Stimulated activated CD4-positive, alpha-beta T cell treated with anti-CD3 and anti-CD28 coated beads, Interleukin-2, amount 100 ng/mL, for 4 hours (primary cell): ENCODE results near the gene SMPD3.
A peak's percentile ranks its signal among the peaks of the same experiment; 100 is the strongest.

Source experiments
- DNase-seq: peaks from one replicate; pipeline ENCODE4 v3.0.0-alpha.2; 2020; ENCODE audit warnings: low read depth

The SMPD3 gene

DNA sequence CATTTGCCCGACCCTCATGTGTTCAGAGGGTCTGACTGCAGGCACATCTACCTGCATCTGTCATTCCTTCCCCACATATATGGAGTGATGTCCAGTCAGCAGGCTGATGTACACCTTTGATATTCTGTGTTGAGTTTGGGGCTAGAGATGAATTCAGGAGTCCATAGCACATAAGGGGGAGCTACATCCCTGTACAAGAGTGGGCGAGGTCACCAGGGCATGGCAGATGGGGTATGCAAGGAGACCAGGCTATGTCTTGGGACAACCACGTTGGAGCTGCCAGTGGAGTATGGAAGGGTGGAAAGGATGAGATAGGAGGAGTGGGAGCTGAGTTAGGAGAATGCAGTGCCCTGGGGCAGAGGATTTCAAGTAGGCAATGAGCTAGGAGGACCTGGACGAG is 15.0 kb downstream of the SMPD3 start:
- DNase-seq = no peak

DNA sequence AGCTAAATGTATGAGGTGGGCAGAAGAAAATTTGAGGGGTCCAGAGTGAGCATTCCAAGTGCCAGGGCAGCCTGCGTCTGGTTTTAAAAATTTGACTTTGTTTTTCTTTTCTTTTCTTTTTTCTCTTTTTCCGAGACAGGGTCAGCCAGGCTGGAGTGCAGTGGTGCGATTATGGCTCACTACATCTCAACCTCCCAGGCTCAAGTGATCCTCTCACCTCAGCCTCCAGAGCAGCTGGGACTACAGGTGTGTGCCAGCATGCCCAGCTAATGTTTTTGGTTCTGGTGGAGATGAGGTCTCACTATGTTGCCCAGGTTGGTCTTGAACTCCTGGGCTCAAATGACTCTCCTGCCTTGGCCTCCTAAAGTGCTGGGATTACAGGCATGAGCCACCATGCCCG is 15.6 kb downstream of the SMPD3 start:
- no peak for DNase-seq

DNA sequence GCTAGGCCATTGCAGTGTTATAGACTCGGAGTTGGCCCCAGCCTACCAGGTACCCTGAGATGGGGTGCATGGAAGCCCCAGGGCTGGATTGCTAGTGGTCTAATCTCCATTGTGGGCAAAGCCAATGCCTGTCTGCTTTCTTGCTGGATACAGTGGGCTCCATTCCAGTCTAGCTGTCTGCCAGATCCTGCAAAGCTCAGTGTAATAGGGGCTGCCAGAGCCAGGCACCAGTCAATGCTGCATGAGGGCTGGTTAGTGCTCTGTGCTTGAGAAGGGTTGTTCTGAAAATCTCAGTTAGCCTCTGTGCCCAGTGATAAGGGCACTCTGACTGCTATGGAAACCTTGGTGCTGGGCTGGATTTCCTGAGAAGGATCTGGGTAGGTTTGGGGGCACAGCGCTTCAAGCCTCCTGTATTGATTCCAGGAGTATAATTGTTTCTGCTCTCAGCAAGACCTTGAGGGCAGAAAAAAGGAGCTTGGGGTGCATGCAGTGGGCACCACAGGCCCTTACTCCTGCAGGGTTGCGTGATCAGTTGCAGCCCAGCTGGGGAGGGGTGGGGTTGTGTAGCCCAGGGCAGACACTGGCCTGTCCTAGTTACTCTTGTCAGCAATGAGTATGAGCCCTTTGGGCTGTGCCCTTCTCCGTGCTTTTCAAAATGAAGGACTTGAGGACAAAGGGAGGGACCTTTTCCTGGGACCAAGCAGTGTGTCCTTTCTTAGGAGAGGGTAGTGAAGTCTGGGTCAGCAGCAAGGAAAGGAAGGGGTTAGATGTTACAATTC is 19.0 kb downstream of the SMPD3 start:
- DNase-seq = no peak

DNA sequence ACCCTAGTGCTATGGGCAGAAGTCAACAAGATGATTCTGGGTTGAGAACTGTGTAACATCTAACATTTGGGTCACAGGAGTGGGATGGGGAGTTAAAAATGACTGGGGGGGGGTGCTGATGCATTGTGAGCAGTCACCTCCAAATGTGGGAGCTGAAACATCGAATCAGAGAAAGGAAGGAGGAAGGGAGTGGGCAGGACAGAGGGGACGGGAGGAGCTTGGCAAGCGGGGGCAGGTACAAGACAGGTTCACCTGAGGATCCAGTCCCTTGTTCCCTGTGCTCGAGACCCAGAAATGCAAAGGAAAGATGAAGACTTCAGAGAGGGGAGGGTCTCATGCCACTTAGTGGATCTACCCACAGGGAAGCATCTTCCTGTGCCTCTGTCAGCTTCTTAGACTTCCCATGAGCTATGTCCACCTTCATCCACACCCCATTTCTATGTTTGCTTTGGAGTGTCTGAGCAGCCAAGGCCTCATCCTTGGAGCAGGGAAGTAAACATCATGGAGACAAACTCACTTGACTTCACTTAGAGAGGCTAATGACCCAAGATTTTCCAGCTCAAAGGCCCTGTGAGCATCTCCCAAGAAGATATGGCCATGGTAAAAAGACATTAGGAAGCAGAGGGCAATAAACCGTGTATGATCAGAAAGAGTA is 20.5 kb downstream of the SMPD3 start:
- DNase-seq = no peak

DNA sequence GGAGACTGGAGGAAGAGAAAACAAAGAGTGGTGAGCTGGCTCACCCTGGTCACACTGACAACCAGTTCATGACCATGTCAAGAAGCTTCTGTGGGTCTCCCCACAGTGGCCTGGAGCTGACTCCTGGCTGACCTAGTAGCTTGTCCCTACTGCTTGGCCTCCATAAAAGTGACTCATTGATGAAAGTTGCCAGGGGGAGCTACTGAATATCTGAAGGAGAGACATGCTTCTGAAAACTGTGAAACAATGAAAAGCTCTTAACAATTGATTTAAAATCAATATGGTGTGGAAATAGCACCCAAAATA is 22.0 kb downstream of the SMPD3 start:
- DNase-seq = no peak

DNA sequence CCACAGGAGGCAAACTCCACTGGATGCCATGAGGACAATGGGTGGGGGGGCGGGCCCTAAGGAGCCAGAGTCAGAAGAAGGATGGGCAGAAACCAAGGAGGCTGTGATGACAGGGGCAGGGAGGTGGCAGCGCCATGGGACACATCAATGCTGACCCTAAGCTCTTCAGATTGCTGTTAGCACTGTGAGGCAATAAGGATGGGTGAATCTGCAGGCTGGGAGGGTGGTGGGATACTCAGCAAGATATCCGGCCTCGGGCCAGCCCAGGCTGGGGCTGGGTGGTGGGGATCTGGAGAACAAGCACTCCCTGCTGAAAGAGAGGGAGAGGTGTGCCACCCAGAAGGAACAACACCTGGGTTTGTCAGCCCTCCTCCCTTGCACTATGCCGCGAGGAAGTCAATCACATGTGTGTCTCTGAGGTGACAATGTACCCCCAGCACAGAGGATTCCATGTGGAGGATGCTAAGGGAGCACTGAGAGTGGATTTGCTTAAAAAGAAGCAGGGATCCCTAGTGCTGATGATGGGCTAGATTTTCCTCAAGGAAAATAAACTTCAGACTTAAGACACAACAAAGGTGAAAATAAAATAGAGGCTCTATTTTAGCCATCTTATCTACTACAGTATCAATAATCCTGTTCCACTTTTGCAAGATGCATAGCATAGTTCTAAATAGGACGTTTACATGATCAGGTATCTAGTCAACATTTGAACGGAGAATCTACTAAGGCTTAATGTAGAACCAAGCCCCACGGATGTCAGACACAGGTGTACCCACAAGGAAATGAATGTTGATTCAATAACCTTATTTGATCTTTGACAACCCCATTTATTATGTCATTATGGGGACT is 22.6 kb downstream of the SMPD3 start:
- no peak for DNase-seq

DNA sequence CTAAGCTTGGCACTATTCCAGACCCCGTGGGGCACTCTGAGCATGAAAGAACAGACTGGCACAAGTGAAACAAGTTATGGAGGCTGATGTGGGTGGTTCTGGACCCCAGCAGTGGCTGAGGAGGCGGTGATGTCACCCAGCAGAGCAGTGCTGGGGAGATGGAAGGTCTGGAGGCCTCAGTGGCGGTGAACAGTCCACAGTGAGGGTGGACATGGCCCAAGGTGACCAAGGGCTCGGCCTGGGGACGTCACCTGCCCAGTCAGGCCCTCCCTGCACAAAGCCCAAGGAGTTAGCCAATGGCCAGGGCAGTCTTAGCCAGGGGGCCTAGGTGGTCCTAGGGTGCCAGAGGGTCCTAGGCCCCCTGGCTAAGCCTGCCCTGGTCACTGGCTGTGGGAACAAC is 24.5 kb downstream of the SMPD3 start:
- DNase-seq = no peak

DNA sequence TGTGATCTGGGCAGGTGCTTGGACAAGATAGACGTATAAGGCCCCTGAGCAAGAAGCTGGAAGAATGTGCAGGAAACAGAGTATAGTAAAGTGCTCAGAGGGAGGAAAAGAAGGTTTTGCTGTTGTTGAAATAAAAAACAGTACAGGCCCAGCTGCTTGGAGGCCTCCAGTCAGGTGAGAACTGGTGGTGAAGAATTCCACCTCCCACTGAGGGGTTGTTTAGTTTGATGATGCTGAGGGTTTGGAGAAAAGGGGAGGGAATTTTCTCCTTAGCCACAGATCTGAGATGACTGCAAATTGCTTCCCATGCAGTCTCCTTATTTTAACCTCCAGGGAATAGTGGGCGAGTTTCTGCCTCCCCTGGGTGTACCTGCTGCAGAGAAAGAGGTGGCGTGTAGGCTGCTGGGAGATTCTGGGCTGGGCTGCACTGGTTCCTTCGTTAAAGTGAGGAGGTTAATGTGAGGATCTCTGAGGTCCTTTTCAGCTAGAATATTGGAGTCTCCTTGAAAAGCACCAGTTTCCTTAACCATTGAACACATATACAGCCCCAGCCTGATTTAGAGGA is 25.8 kb downstream of the SMPD3 start:
- no peak for DNase-seq

DNA sequence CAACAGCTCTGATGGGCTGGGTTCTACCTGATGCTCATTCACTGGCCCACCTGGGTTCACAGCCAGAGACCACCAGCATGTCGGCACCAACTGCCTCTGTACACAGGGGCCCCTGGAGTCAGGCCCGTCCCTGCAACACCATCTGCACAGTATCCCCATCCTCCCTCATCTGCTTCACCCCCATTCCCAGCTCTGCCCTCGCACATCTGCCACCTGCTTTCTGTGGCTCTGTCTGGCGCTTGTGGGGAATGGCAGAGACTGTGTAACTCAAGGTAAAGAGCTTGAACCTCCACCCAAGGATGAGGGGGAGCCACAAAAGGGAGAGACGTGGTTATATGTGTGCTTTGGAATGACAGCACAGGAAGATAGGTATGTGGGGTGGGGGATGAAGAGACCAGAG is 27.2 kb downstream of the SMPD3 start:
- DNase-seq = no peak

DNA sequence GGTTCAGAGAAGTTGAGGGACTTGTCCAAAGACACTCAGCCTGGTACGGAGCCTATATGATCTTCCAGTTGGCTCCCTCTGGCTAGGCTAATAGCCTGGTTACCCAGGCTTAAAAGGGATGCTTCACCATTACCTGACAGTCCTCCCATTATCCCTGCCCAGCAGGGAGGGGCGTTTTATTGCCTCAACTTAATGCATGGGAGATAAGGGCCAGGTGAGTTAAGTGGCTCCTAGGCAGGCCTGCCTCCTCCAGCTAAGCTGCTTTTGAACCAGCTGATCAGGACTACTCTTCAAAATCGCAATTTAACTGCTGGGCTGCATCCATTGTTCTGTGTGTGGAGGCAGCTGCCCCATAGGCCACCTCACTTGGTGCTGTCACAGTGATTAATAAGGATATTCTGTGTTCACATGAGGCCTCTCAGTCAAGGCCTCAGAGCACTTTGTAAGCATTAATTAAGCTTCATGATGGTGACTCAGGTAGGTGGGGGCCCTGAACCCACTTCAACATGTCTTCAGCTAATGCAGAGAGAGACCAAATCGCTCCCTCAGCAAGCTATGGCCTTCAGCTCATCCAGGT is 27.9 kb downstream of the SMPD3 start:
- no peak for DNase-seq

DNA sequence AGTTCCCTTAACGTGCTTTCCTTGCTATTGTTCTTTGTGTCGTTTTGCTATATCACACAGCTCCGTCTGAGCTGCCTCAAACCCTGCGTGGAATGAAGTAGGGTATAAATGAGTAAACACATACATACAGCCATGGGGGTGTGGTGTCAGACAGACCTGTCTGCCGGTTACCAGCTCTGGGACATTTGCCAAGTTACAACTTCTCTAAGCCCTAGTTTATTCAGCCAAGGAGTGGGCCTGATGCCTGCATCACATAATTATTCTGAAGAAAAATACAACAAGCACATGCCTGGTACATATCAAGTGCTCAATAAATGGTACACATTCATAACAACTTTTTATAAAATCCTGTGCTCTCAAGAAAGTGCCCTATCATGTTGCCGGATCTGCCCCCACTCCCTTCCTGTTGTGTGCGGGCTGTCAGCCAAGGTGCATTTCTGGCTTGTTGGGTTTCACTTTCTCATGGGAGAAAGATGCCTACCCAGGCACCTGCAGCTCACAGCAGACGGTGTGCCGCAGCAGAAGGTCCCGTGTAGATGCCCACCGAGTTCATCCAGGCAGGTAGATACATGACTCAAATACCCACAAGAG is 30.5 kb downstream of the SMPD3 start:
- DNase-seq = peak; percentile 67

DNA sequence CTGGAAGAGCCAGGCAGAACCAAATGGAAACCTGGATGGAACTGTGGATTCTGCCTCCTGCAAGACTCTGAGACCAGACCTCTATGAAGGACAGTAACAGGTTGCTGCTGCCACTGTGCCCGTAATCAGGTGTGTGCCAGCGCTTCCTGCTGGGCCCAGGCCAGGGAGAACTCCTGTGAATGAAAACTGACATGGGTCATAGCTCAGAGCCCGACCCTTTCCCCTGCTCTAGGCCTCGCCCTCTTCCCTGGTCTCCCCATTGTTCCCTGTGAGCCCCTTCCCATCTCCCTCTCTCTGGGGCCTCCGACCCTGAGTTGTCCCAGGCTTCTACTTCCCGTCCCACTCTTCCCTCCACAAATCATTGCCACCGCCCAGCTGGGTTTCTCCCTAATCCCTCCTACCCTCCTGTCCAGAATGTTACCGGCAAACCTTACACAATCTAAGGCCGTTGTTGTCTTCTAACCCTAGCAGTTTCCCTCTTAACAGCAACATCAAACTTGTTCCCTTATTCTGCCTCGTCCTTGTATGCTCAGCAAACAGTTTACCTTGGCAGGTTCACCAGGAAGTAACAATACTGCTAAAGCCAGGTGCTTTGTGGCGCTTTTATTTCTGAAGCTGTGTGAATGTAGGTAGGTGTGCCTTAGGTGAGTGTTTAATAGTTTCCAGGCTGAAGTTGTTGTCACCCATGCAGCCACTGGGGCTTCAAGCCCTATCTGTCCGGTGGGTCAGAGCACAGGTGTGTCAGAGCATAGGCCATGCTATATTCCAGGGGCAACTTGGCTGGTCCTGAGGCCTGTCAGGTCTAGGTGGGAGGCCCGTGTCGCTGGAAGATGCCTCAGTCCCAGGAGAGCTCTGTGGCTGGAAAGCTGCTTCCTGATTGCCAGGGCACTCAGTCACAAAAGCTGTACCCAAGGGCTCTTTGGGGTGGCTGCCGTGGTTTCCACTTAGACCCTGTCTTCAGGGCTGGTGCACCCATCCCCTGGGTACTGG is 32.0 kb downstream of the SMPD3 start:
- no peak for DNase-seq

DNA sequence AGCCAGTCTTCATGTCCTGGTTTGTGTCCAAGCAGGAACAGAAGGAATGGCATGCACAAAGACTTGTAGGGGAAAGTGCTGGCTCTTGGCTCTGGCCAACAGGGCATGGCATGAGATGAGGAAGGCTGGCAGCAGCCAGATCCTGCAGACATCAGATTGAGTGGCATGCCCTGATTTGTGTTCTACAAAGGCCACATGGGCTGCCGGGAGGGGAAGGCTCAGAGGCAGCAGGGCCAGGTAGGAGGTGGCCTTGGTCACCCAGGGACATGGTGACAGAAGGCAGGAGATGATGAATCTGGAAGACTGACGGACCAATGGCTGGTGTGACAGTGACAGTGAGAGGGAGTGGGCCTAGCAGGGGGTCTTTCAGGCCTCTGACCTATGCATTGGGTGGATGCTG is 33.7 kb downstream of the SMPD3 start:
- DNase-seq = no peak

DNA sequence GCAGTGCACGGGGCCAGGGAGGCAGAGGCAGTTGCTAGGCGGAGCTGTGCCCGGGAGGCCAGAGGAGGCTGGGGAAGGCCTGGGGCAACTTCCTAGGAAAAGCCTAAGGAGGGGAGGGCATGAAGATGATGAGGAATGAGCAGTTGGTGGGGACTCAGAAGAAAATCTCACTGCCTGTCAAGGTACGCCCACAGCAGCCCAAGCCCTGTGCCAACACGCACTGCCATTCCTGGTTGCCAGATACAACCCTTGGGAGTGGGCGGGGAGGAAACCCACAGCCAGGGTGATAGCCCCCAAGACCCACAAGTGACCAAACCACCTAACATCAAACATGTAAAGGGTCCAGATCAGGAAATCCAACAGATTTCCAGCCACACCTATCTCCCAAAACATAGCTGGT is 36.2 kb downstream of the SMPD3 start:
- no peak for DNase-seq

DNA sequence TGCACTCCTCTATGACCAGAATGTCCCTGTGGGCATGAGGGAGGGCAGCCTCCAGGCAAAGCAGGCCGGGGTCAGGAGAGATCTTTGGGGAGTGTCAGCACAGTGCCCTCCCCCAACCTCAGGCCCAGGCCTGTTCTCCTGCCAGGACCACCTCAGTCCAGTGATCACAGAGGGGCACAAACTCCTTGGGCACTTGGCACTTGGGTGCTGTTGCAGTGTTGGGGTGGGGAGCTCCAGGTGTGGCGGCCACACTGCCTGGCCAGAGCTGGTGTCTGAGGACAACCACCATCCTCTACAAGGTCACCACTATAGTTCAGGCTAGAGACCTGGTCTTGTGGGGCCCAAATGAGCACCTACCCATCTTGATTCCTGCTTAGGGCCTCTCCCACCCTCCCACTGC is 37.2 kb downstream of the SMPD3 start:
- no peak for DNase-seq

DNA sequence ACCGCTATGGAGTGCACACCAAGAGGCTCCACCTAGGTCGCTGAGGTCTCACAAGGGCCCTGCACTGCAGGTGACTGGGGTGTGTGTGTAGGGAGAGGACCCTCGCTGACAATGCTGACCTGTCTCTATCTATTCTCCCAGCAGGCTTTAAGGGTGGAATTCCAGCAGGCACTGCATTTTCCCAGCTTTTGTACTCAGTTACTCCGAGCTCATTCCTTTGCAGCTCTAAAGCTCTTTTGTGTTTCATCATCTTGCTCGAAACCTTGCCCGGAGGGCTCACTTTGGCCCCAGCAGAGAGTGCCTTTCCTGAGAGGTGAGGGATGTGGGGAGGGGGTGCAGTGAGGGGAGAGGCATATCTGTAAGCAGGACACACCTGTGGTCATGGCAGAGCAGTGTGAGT is 39.3 kb downstream of the SMPD3 start:
- no peak for DNase-seq

DNA sequence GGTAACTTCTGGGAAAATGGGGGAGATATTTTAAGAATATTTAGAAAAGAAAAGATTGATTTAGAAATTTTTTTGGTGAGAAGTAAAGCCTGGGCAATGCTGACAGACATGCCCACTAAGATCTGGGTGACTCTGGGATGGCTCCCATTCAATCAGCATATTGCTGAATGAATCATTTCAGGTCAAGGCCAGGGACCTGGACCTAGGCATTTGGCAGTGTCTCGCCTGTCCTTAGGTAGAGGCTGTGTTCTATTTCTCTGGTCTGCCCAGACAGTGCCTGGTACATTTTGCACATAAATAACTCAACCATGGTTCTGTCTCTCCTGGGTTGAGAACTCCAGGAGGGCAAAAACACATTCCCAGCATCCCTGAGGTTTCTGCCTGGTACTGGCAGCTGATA is 39.9 kb downstream of the SMPD3 start:
- DNase-seq = no peak

DNA sequence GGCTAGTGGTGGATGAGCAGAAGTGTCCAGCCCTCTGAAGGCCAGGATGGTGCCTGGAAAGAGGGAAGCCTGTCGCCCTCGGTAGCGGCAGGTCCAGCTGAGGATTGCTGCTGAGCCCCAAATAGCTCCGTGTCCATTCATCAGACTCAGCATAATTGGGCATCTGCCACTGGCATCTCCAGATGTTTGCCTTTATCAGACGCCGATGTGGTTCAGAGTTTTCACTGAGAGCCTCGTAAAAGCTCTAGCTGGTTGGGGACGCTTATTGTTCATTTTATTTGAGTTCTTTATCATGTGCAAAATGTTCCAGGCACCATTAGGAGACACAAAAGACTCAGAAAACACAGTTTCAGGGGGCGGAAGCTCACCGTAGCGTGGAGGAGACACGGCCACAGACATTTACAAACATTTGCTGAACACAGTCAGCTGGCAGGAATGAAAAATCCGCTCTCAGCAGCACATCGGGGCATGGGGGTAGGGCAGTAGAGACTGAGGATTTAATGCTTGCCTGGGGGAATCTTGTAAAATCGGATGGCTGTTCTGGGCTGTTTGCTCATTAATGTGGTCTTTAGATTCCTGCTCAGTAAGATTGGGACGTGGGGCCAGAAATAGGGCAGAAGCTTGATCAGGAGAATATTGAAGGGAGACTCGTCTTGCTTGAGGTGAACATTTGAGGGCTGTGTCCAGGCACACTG is 41.7 kb downstream of the SMPD3 start:
- DNase-seq = no peak

DNA sequence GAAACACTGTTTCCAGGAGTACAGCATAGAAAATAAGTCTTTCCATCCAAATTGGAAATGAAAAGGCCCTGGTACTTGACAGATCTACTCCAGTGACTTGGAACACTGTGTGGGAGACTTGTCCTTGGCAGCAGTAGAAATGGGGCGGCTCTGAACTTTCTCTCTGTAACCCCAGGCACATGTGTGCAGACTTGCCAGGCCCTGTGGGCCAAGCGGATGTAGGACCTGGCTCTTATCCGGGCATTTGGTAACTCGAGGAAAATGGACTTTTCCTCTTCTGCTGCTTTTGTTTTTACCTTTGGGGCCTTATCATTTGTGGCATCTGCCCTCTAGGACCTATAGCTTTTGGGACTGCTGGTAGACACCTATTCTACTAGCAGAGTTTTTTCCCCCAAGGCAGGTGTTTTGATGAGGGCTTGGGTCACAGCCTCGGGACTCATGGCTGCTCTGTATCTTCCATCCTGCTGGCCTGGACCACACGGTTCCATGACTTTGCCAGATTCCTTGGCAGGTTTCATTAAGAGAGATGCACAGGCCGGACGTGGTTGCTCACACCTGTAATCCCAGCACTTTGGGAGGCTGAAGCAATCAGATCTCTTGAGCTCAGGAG is 43.5 kb downstream of the SMPD3 start:
- DNase-seq = no peak

DNA sequence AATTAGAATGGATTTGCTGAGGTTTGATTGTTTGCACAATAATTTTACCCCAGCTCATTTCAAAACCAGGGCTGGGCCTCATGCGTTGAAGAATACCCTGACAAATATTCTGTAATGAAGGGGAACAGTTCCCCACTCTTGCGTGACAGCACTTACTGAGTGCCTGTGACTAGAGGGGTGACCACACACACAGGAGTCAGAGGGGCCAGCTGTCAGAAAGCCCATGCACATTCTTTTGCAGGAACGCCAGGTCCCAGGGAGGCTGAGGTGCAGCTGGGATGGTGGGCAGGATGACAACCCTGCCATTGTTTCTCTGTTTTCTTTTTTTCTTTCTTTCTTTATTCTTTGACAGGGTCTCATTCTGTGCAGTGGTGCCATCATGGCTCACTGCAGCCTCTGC is 44.6 kb downstream of the SMPD3 start:
- no peak for DNase-seq
